ENCODE measurements around the gene SUCNR1.
A peak's percentile ranks its signal among the peaks of the same experiment; 100 is the strongest.
"Not testable (repeated sequence)": the region's sequence is repeated elsewhere in the genome, so short reads cannot be mapped to it uniquely, and the experiment has no call there.

The SUCNR1 gene, protein sequence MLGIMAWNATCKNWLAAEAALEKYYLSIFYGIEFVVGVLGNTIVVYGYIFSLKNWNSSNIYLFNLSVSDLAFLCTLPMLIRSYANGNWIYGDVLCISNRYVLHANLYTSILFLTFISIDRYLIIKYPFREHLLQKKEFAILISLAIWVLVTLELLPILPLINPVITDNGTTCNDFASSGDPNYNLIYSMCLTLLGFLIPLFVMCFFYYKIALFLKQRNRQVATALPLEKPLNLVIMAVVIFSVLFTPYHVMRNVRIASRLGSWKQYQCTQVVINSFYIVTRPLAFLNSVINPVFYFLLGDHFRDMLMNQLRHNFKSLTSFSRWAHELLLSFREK

DNA sequence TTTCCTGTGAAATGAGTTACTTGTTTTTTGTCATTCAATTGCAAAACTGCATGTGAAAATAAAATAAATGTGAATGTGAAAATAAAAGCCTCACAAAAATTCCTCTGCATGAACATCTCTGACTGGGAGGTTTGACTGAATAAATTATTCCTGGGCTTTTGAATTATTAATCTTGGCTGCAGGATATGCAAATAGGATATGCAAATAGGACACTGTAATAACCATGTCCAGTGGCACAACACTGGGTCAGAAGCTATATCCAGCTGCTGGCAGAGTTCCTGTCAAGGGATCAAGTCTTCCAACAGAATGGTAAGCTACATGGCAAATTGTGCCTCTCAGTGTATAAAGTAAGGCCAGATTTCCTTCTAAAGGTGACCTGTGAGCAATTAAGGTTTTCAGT is at the start of gene SUCNR1:
Gene SUCNR1, plus strand, starts transcription at position 246 of the 400 bp plus-strand sequence. CDS start 6,250 bp downstream, outside the sequence.
- Mint-ChIP-seq H3K4me1 (peaks cover 20% of the 10 kb centered on the region), H3K27ac (no peak within 1 kb of the TSS), H3K27me3 (peaks cover 2% of the 10 kb centered on the region), H3K4me3 (no peak within 1 kb of the TSS), H3K36me3 (ENCODE audit: low read depth) (no peaks in the 10 kb centered on the region), H3K9me3 (no peaks in the 10 kb centered on the region)
- DNase-seq (no peak), ATAC-seq (no peak)

DNA sequence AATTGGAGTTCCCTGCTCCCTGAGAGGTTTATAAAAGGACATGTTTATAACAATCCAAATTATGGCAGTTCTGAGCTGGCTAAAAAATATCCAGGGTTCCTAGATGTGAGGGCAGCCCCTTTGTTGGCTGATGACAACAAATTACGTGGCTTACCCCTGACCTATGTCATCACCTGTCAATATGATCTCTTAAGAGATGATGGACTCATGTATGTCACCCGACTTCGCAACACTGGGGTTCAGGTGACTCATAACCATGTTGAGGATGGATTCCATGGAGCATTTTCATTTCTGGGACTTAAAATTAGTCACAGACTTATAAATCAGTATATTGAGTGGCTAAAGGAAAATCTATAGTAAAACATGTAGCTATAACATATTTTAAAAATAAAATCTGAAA is 45.6 kb upstream of the SUCNR1 start:
- Mint-ChIP-seq H3K36me3 (ENCODE audit: low read depth) (no peaks in the 10 kb centered on the region), H3K9me3 (peaks cover 5% of the 10 kb centered on the region), H3K4me1 (no peaks in the 10 kb centered on the region), H3K27ac (no peak overlapping the region), H3K27me3 (peaks cover 8% of the 10 kb centered on the region), H3K4me3 (no peak overlapping the region)
- no peak for ATAC-seq
- no peak for DNase-seq

DNA sequence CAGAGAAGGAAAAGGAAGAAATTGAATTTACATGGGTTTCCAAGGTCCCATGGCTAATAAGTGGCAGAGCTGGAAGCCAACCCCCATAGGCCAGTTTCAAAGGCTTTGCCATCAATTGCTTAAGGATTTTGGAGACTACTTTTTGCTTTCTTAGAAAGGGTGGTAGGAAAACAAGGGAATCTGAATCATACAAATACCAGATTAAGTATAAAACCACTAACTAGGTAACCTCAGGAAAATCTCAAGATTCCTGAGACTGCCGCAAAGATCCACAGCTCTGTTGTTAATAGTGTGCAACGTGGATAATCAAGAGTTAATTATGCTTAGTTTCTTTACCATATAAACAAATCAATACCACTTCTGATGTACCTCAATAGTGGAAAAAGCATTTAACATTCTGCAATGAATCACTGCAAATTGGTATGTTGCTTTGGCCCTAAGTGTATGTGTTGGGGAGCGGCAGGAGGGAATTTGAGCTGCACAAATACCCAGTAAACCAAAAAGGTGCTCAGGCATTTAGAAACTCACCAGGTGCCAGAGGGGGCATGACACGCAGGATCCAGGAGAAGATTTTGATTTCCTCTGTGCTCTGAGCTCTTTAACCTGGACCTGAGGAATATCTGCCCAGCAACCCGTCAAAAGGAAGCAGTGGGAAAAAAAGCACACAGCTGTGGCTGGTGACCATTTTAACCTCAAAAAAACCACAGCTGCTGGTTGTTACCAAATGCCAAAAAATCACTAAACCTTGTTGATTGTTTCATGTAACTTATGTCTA is 37.5 kb upstream of the SUCNR1 start:
- ATAC-seq (no peak), DNase-seq (no peak)
- Mint-ChIP-seq H3K4me1 (no peaks in the 10 kb centered on the region), H3K9me3 (no peaks in the 10 kb centered on the region), H3K27me3 (no peaks in the 10 kb centered on the region), H3K27ac (no peak overlapping the region), H3K4me3 (no peak overlapping the region), H3K36me3 (ENCODE audit: low read depth) (no peaks in the 10 kb centered on the region)

DNA sequence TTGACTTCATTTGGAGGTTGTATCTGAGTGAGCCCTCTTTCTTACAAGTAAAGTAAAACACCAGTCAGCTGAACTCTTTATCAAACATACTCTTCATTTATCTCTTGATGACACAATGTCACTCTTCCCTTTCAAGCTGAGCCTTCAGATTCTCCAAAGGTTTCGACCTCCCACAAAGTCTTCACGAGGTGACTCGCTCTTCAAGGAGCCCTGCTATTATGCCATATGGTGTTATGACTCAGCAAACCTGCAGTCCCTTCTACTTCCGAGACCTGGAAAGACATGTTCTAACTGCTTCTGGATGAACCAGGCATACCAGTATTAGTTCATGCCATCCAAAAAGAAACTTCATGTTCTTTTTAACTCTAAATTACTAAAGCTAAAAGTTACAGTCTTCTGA is 36.4 kb upstream of the SUCNR1 start:
- Mint-ChIP-seq H3K27ac (no peak overlapping the region), H3K4me1 (no peaks in the 10 kb centered on the region), H3K36me3 (ENCODE audit: low read depth) (no peaks in the 10 kb centered on the region), H3K27me3 (no peaks in the 10 kb centered on the region), H3K9me3 (no peaks in the 10 kb centered on the region), H3K4me3 (no peak overlapping the region)
- no peak for DNase-seq
- ATAC-seq = peak; percentile 28

DNA sequence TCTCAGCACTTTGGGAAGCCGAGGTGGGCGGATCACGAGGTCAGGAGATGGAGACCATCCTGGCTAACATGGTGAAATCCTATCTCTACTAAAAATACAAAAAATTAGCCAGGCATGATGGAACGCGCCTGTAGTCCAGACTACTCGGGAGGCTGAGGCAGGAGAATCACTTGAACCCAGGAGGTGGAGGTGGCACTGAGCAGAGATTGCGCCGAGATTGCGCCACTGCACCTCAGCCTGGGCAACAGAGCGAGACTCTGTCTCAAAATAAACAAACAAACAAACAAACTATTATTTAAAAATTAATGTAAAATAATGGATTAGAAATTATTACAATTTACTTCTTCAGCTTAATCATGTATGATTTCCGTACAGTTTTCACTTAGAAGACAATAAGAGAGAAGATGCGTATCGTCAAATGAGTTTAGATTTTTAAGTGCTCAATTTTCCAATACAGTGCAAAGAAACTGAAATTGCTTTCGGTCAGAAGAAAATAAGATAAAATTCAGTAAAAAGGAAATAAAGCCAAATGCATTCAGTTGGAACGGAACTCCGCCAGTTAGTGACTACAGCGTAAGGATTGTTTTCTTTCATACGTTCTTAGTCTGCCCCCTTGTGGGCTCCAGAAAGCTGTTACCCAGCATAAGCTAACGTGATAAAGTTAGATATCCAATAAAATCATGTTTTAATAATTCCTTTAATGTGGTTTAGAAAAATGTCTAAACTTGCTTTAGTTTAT is 34.7 kb upstream of the SUCNR1 start:
- DNase-seq (peak; percentile 28), ATAC-seq (no peak)
- no peak overlapping the region for H3K27ac Mint-ChIP-seq
- H3K27me3 Mint-ChIP-seq = no peaks in the 10 kb centered on the region
- H3K9me3 Mint-ChIP-seq = no peaks in the 10 kb centered on the region
- H3K36me3 Mint-ChIP-seq (ENCODE audit: low read depth) = no peaks in the 10 kb centered on the region
- no peaks in the 10 kb centered on the region for H3K4me1 Mint-ChIP-seq
- no peak overlapping the region for H3K4me3 Mint-ChIP-seq

DNA sequence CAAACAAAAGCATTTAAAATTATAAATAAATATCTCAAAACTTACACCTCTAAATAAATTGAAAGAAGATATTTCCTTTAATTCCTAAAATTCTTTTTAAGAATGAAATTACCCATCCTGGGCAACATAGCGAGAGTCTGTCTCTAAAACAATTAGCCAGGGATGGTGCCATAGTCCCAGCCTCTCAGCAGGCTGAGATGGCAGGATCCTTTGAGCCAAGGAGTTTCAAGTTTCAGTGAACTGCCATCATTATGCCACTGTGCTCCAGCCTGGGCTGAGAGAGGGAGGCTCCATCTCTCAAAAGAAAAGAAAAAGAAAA is 34.2 kb upstream of the SUCNR1 start:
- no peak overlapping the region for H3K27ac Mint-ChIP-seq
- no peak for ATAC-seq
- no peaks in the 10 kb centered on the region for H3K9me3 Mint-ChIP-seq
- no peaks in the 10 kb centered on the region for H3K27me3 Mint-ChIP-seq
- no peak overlapping the region for H3K4me3 Mint-ChIP-seq
- no peaks in the 10 kb centered on the region for H3K36me3 Mint-ChIP-seq (ENCODE audit: low read depth)
- no peak for DNase-seq
- no peaks in the 10 kb centered on the region for H3K4me1 Mint-ChIP-seq

DNA sequence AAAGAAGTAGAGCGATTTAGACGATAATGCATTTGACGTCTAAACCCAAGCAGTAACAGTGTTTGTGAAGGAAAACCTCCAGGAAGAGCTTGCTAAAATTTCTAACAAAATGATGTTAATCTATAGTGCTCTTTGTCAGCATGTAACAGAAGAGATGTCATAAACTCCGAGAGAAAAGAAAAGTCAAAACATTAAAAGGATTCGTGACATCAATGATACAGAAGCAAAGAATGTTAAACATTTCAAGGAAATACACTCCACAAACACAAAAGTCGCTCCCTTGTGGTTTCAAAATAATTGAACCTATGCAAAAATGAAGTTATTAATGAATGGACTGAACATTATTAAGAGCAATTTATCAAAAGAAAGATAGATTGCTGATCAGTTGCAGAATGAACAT is 31.6 kb upstream of the SUCNR1 start:
- DNase-seq (no peak), ATAC-seq (no peak)
- H3K4me3 Mint-ChIP-seq = no peak overlapping the region
- H3K27ac Mint-ChIP-seq = no peak overlapping the region
- no peaks in the 10 kb centered on the region for H3K36me3 Mint-ChIP-seq (ENCODE audit: low read depth)
- H3K9me3 Mint-ChIP-seq = no peaks in the 10 kb centered on the region
- no peaks in the 10 kb centered on the region for H3K27me3 Mint-ChIP-seq
- no peaks in the 10 kb centered on the region for H3K4me1 Mint-ChIP-seq

DNA sequence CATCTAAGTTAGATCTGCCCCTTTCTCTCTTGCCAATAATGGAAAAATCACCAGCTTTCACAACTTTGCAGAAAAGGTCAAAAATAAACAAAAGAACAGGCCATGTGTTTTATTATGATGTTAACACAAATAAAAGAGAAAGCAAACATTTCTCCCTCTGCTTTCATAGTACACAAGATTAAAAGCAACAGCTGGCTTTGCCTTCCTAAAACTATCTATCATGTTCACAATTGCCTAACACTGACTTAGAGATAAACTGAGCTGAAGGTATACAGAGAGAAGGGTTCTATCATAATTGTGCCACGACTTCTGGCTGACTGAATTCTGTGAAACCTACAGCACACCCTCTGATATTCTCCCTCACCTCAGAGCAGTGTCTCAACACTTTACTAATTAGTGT is 30.2 kb upstream of the SUCNR1 start:
- no peaks in the 10 kb centered on the region for H3K4me1 Mint-ChIP-seq
- no peaks in the 10 kb centered on the region for H3K27me3 Mint-ChIP-seq
- H3K9me3 Mint-ChIP-seq = no peaks in the 10 kb centered on the region
- H3K36me3 Mint-ChIP-seq (ENCODE audit: low read depth) = no peaks in the 10 kb centered on the region
- no peak overlapping the region for H3K4me3 Mint-ChIP-seq
- H3K27ac Mint-ChIP-seq = no peak overlapping the region
- DNase-seq (no peak), ATAC-seq (no peak)

DNA sequence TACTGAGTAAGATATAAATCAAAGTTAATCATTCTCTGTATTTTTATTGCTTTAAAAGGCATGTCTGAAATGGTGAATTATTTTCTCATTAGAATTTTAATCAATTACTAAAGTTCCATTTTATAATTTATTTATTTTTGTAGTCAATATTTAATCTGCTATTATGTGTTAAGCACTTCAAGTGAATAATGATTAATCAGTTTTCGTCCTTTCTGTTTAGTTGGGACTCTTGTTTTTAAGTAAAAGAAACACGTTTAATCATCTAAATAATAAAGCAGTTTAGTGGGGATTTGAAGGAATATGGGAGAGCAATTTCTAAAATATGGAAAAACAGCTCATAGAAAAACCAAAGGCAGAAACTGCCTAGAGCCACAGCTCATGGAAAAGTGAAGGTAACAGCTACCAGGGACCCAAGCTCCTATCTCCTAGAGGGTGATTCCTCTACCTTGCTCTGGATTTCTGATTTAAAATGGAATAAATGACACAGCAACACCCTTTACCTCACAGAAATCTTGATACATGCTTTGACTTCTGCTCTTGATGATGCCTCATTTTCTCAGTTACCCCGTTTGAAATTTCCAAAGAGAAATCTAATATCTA is 28.0 kb upstream of the SUCNR1 start:
- Mint-ChIP-seq H3K9me3 (peaks cover under 1% of the 10 kb centered on the region), H3K27ac (no peak overlapping the region), H3K4me1 (no peaks in the 10 kb centered on the region), H3K4me3 (no peak overlapping the region), H3K36me3 (ENCODE audit: low read depth) (no peaks in the 10 kb centered on the region), H3K27me3 (no peaks in the 10 kb centered on the region)
- no peak for ATAC-seq
- no peak for DNase-seq

DNA sequence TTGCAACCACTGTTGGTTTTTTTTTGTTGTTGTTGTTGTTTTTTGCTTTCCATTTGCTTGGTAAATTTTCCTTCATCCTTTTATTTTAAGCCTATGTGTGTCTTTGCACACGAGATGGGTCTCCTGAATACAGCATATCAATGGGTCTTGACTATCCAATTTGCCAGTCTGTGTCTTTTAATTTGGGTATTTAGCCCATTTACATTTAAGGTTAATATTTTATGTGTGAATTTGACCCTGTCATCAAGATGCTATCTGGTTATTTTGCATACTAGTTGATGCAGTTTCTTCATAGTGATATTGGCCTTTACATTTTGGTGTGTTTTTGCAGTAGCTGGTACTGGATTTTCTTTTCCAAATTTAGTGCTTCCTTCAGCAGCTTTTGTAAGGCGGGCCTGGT is 23.4 kb upstream of the SUCNR1 start:
- H3K9me3 Mint-ChIP-seq; H3K27ac Mint-ChIP-seq; ATAC-seq; DNase-seq; H3K36me3 Mint-ChIP-seq (ENCODE audit: low read depth); H3K27me3 Mint-ChIP-seq; H3K4me1 Mint-ChIP-seq; H3K4me3 Mint-ChIP-seq: not testable (repeated sequence)

DNA sequence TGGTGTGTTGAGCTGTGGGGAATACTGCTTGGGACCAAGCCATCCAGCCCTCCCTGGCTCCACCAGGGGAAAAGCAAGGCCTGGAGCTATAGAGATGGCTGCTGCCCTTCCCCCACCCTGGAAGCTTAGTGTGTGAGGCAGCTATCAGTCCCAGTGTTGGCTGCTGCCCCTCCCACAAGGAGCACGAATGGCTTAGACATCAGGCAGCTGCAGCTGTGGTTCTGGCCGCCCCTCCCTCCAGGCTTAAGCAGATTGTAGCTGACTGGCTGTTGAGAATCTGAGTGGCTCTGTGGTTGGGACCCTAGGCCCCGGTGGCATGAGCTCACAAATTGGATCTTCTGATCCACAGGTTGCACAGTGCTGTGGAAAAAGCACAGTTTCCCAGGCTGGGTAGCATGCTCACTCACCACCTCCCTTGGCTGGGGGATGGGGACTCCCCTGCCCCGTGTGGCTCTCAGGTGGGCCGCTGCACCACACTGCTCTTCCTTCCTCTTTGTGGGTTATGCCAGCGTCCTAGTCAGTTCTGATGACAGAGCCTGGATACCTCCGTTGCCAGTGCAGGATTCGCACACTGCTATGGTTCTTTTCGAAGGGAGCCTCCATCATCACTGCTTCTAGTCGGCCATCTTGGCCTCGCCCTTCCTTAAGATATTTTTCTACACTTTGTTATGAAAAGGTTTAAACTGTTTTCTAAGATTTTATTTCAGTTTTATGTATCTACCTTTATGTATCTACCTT is 21.2 kb upstream of the SUCNR1 start:
- ATAC-seq (no peak), DNase-seq (no peak)
- Mint-ChIP-seq H3K4me3 (no peak overlapping the region), H3K27me3 (peaks cover 2% of the 10 kb centered on the region), H3K9me3 (peaks cover 7% of the 10 kb centered on the region), H3K4me1 (no peaks in the 10 kb centered on the region), H3K36me3 (ENCODE audit: low read depth) (no peaks in the 10 kb centered on the region), H3K27ac (no peak overlapping the region)

DNA sequence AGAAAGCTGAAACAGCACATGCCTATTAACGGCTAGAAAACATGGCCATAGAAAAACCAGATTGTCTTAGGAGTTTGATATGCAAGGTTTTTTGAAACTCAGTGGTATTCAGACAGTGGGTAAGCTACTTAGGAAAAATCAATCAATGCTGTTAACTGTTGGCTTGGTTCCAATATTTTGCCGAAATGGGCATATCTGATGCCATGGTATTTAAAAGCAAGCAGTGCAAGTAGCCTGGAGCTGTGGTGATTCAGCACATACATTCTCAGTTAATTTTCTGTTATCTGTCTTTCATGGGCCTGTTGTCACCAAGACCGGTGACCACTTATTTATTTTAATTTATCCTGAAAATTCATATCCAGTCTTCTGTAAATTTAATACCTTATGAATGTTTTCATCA is 17.3 kb upstream of the SUCNR1 start:
- Mint-ChIP-seq H3K36me3 (ENCODE audit: low read depth) (no peaks in the 10 kb centered on the region), H3K4me1 (no peaks in the 10 kb centered on the region), H3K27me3 (peaks cover 4% of the 10 kb centered on the region), H3K4me3 (no peak overlapping the region), H3K9me3 (no peaks in the 10 kb centered on the region), H3K27ac (no peak overlapping the region)
- ATAC-seq = no peak
- no peak for DNase-seq

DNA sequence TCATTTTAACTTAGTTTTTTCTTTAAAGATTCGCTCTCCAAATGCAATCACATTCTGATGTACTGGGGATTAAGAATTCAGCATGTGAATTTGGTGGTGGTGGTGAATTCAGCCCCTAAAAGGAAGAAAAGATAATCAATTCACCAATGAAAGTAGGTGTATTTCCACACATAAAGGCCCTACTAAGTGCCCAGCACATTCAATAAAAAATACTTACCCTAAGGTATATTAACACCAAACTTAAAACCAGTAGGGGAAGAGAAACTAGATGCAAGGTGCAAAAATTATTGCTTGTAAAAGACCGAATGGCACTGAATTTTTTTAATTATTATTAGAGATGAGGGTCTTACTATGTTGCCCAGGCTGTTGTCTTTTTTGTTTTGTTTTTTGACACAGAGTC is 16.8 kb upstream of the SUCNR1 start:
- no peaks in the 10 kb centered on the region for H3K4me1 Mint-ChIP-seq
- H3K27ac Mint-ChIP-seq = no peak overlapping the region
- no peaks in the 10 kb centered on the region for H3K36me3 Mint-ChIP-seq (ENCODE audit: low read depth)
- H3K27me3 Mint-ChIP-seq = peaks cover 4% of the 10 kb centered on the region
- no peak for ATAC-seq
- H3K4me3 Mint-ChIP-seq = no peak overlapping the region
- DNase-seq = no peak
- no peaks in the 10 kb centered on the region for H3K9me3 Mint-ChIP-seq

DNA sequence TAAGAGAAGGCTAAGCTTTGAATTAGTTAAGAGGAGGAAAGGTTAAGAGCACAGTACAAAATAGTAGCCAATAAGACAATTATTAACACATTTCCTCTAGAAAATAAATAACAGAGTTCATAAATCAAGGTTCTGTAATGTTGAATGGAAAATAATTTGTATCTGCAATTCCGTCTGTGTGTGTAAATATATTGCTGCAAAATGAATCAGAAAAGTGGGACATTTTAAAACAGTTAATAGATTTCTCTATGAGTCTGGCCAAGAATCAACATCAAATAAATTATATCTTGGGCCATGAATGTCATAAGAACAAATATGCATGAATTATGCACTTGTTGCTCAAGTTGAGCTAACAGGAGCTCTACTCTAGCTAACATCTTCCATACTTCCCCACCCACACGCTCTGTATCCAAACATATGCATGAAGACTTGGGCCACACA is 14.2 kb upstream of the SUCNR1 start:
- no peak for ATAC-seq
- H3K27me3 Mint-ChIP-seq = peaks cover 4% of the 10 kb centered on the region
- no peaks in the 10 kb centered on the region for H3K36me3 Mint-ChIP-seq (ENCODE audit: low read depth)
- no peaks in the 10 kb centered on the region for H3K4me1 Mint-ChIP-seq
- H3K9me3 Mint-ChIP-seq = no peaks in the 10 kb centered on the region
- no peak for DNase-seq
- H3K27ac Mint-ChIP-seq = no peak overlapping the region
- no peak overlapping the region for H3K4me3 Mint-ChIP-seq

Measured in activated naive CD8-positive, alpha-beta T cell treated with anti-CD3 and anti-CD28 coated beads, Interleukin-2, amount 50 U/mL, for 24 hours (primary cell).